Urothelium cell line (cell line): Measurements from ENCODE around the gene PCDH18.
"Not testable (repeated sequence)": the region's sequence is repeated elsewhere in the genome, so short reads cannot be mapped to it uniquely, and the experiment has no call there.

Experiments
- DNase-seq: peaks from one replicate; pipeline ENCODE4 v3.0.0; 2011; ENCODE audit warnings: low spot score, mixed read lengths
- FAIRE-seq: peaks from 2 replicates; lab custom pipeline; 2011; peaks lifted over from hg19 to GRCh38; lab: Jason Lieb, UNC

The PCDH18 gene

DNA sequence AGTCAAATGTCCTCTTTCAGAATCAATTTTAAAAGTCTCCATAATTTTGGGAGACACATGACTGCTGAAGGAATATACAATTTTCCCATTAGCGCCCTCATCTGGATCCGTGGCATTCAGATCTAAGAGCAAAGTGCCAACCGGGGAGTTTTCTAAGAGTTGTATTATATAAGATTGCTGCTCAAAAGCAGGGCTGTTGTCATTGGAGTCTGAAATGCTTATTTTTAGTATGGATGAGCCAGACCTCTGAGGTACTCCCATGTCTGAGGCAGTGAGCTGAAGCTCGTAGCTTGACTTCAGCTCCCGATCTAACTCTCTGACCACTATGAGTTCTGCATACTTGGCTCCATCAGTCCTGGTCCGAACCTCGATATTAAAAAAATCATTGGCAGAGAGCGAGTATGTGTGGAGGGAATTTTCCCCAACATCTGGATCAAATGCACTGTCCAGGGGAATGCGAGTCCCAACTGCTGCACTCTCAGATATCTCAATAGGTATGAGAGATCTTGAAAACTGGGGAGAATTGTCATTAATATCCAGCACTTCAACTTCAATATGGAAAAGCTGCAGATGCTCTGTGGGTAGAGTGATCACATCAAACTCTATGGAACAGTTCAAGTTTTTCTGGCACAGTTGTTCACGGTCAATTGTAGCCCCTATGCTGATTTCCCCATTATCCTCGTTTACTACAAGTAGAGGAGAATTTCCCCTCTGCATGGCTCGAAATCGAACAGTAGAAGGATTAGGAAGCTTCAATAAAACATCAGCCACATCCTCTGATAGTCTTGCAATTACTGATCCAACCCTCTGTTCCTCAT, 917 bp downstream of the PCDH18 start:
- FAIRE-seq (no peak), DNase-seq (no peak)

DNA sequence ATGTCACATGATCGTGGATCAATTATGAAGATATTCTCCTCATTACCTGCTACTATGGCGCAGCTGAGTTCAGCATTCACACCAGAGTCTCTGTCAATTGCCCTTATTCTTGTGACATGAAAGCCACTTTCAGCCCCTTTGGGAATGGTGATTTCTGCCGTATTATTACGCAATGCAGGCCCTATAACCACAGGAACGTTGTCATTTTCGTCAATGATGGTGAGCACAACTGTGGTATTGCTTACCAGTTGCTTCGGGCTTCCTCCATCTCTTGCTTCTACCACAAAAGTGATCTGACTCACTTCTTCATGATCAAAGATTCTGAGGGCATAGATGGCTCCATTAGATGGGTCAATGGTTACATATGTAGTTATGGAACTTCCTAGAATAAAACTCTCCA, 2.1 kb downstream of the PCDH18 start:
- DNase-seq (no peak), FAIRE-seq (no peak)

DNA sequence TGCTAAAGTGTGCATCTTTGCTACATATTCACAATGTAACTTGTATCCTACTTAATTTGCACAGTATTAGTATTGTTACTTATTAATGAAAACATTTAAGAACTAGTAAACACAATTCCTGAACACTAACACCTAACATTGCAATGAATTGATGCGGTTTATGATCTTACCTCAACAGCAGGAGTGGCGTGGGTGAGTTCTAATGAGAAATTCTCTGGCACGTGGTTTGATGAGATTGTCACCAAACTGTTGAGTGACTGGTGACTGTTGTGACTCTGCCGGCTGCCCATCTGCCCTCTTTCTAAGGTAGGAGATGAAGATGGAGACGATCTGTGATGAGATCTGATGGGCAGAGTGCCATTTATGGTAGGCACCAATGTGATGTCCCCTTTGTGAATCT, 2.9 kb downstream of the PCDH18 start:
- no peak for DNase-seq
- FAIRE-seq, result no peak

DNA sequence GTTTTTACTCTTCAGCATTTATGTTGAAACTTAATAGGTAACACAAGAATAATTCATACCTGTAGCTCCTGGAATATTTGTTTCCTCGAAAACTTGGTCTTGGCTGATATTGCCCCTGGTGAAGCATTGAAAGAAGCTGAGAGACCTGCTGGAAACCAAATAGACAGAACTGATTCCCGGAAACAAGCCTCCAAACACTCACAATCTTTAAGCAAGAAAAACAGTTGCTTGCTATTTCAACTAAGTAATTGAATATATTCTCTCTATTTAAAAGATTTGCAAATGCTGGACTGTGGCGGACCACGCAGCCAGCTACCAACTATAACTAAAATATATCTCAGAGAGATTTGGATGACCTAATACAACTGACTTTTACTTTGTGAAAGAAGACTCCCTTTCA, 3.6 kb downstream of the PCDH18 start:
- FAIRE-seq (no peak), DNase-seq (no peak)

DNA sequence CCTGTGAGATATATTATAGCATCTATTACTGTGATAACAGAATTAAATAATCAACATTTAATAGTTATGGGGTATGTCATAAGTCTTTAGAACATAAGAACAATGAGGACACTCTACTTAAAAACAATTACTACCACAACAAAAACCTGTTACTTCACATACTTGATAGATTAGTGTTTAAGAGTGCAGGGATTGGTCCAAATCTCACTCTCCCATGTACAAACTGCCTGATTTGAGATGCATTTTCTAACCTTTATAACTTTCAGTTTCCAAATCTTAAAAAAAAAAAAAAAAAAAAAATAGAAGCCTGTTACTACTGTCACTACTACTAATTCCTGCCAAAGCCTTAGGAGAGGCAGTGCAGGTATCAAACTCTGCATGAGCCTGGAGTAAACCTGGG, 5.6 kb downstream of the PCDH18 start:
- no peak for FAIRE-seq
- DNase-seq, result no peak

DNA sequence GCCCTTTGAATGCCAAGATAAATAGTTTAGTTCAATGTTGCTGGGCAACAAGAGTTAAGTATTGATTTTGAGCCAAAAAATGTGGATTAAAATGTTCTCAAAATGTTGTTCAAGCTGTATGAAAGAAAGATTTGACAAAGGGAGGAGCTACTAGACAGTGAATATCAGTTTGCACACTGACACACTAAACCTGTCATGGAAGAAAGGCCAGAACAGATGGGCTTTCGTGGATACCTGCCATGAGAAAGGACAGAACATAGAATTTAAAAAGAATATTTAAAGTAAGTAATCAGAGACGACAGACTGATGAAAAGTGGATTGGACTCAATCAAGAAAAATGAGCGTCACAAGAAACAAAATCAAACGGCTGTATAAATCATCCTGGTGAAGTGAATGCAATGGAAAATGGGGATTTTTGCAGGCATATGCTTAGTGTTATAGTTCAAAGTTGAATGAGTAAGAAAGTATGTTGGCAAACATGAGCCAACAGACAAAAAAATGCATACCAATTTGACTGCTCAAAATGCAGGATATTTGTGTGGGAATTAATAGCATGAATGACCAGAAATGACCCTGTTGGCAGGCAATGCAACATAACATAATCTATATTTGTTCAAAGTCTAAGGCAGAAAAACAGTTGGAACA, 7.4 kb downstream of the PCDH18 start:
- DNase-seq, result no peak
- FAIRE-seq, result no peak

DNA sequence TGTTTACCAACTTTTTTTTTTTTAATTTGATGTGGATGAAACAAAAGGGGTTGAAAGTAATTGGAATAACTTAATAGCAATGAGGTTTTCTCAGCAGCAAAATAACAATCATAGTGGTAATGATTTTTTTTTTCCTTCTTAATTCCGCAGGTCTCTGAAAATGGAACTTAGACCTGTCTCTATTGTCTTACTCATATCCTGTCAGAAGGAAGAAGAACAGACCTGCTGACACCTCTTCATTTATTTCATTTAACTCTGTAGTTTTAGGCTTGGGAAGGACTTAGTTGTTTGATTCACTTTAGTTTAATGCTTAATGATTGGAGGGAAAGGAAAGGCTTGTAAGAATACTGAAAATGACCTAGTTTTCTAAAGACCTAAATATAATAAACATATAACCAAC, 9.0 kb downstream of the PCDH18 start:
- no peak for DNase-seq
- FAIRE-seq, result no peak

DNA sequence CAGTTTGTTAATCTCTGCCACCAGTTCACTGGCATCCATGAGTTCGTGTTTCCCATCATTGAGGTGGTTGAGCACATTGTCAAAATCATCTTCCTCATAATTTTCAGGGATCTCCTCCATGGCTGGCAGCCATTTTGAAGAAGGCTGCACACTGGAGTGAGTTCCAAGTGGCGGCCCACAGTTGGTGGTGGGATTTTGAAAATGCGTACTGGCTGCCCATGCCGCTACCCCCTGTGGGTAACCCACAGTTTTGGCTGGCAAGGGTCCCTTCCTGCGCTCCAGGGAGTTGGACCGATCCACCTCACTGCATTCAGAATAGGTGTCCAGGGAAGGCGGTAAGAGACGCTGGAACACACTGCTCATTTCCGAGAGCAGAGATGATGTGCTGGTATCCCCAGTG, 11.2 kb downstream of the PCDH18 start:
- FAIRE-seq (no peak), DNase-seq (no peak)

DNA sequence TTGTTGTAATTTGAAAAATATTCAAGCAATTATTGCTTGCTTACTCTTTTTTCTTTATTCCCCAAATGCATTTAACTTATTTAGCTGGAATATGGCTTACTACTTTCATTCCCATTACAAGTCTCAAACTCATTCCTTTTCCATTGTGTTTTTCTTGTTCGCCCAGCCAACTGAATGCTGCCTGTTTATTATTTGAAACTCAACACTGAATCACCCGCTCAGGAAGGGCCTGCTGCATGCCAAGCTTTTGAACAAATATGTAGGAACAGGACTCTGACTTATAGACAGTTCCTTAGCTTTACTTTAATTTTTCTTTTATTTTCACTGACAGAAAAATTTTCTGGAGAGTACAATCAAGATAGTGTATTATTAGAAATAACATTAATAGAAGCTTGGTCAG, 12.9 kb downstream of the PCDH18 start:
- FAIRE-seq (no peak), DNase-seq (no peak)

DNA sequence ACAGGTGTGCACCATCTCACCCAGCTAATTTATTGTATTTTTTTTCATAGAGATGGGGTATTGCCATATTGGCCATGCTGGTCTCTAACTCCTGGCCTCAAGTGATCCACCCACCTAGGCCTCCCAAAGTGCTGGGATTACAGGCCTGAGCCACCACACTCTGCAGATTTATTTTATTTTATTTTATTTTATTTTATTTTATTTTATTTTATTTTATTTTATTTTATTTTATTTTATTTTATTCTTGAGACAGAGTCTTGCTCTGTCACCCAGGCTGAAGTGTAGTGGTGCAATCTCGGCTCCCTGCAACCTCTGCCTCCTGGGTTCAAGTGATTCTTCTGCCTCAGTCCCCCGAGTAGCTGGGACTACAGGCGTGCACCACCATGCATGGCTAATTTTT, 15.0 kb downstream of the PCDH18 start:
- not testable (repeated sequence) for DNase-seq, FAIRE-seq

DNA sequence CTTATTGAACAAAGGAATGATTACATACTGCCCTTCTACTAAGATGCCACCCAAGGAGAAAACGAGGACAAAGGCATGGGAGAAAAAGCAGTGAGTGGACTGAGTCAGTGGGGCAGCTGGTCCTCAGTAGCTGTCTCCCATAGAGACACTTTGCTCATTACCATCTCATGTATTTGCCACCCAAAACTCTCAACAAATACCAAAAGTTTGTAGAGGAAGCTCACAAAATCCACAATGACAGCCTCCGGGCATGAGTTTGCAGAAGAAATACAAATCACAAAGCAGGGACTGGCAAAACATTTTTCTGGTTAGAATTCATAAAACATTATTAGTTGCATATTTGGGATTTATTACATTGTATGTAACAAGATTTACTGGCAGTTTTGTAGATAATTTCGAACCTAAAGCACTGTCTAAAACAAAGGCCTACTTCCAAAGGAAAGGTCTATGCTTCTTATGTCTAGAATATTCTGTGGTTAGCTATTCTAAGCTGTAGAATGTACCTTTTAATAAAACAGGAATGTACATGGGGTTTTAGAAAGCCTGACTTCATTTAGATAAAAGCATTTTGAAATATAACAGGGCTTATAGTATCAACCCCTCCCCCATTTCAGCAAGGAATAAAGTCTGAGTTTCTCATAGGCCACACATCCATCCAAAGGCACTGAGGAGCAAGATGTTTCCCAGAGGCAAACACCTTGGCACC, 17.7 kb downstream of the PCDH18 start:
- no peak for DNase-seq
- no peak for FAIRE-seq

DNA sequence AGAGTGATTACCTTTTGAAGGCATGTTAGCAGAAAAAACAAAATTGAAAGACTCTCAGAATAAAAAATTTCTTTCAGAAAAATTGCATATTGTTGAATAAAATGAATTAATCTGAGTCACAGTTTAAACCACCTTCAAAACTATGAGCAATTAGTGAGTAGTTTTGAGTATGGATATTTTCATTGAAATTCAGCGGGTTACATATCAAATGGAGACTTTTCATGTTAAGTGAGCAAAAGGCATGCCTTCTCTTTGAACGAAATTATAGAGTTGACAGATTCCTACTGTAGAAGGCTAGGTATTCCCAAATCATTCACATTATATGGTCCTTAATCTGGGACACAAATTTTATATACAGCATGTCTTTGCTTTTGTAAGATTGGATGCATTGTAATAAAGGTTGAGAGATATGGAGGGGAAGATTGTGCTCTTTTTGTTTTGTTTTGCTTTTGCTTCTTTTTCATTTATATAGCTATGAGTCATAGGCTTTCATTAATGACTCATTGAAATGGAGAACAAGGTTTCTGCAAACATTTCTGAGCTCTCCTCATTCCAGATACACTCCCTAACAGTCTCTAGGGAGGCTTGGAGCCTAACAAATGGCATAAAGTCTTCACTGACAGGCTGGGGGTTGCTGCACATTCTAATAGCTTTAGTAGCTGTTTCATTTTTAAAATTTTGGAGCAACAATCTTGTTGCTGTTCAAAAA, 21.6 kb downstream of the PCDH18 start:
- DNase-seq (peak; percentile 61), FAIRE-seq (no peak)

DNA sequence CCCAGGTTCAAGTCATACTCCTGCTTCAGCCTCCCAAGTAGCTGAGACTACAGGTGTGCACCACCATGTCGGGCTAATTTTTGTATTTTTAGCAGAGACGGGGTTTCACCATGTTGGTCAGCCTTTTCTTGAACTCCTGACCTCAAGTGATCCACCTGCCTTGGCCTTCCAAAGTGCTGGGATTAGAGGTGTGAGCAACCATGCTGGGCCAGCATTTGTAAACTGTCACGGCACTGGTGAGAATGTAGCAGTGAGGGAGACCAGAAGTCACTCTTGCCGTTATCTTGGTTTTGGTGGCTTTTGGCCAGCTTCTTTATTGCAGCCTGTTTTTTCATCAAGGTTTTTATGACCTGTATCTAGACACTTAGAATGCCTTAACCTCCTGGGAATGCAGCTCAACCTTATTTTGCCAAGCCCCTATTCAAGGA, 22.4 kb downstream of the PCDH18 start:
- no peak for DNase-seq
- FAIRE-seq, result no peak

DNA sequence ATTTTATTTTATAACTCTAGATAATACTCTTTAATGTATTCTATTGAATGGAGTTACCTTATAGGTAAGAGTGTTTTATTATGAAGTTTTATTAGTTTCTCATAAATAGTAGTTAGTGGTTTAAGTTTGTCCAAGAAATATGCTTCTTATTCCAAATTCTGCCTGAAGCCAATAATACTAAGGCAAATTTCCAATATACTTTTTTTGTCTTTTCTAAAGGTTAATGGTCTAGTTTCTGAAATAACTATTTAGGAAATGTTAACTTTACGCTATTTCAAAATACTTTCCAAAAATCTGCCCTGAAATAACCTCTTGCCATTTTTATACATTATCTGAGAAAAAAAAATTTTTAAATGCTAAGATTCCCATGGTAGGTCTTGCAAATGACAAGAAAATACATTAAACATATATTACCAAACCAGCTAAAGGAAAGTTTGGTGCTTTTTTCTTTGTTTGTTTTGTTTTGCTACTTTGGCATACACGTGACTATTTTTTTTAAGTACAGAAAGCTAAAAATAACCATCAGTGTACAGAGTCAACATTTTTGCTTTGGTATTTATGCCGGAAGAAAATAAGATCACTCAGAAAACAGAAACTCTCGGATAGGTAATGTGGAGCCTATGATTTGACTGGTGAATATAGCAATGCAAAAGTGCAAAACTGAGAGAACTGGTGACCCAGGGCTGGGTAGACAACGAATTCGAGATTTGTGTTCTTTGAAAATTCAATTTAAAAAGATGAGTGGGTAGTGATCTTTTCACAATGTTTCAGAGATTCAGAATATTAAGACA, 29.8 kb downstream of the PCDH18 start:
- no peak for DNase-seq
- FAIRE-seq, result no peak

DNA sequence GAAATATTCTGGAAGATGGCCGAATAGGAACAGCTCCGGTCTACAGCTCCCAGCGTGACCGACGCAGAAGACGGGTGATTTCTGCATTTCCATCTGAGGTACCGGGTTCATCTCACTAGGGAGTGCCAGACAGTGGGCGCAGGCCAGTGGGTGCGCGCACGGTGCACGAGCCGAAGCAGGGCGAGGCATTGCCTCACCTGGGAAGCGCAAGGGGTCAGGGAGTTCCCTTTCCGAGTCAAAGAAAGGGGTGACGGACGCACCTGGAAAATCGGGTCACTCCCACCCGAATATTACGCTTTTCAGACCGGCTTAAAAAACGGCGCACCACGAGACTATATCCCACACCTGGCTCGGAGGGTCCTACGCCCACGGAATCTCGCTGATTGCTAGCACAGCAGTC, 36.0 kb downstream of the PCDH18 start:
- FAIRE-seq, DNase-seq: not testable (repeated sequence)

DNA sequence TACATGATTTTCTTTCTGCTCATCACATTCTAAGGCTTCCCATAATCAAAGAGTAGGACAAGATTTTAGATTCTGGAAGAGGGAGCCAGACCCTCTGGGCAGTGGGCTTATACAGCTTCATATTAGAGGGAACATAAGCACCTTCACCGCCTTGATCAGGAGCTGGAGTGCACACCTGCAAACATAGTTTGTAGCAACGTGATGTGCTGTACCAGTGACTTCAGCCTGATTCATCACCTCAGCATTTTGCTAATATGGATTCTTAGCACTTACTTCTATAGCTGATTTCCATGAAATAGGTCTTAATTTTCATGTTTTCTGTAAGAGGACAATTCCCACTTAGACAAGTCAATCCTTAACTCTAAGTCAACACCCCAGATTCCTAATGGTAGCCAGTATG, 36.7 kb downstream of the PCDH18 start:
- DNase-seq, result no peak
- FAIRE-seq, result no peak

DNA sequence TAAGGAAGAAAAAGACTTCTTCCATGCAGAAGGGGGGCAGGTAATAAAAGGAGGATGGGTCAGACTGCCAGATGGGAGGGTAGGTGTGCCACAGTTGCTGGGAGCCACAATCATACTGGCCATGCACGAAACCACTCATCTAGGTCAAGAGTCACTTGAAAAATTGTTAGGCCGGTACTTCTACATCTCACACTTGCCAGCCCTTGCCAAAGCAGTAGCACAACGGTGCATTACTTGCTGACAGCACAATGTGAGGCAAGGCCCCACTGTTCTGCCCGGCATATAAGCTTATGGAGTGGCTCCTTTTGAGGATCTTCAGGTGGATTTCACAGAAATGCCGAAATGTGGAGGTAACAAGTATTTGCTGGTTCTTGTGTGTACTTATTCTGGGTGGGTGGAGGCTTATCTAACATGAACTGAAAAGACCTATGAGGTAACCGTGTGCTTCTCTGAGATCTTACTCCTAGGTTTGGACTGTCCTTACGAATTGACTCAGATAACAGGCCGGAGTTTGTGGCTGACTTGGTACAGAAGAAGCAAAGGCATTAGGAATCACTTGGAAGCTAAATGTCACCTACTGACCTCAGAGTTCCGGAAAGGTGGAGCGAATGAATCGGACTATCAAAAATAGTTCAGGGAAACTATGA, 48.9 kb downstream of the PCDH18 start:
- not testable (repeated sequence) for DNase-seq, FAIRE-seq

DNA sequence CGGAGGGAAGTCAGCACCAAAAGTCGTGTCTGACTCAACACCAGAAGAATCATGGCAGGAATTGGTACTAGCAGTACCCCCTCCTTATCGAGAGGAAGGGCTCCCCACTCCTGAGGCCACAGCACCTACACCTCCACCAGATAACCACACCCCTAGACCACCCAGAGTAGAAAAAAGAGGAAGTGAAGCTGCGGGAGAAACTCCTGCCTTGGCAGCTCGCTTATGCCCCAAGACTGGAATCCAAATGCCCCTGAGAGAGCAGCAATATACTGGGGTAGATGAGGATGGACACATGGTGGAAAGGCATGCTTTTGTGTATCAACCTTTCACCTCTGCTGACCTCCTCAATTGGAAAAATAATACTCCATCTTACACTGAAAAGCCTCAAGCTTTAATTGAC, 52.6 kb downstream of the PCDH18 start:
- not testable (repeated sequence) for DNase-seq, FAIRE-seq

DNA sequence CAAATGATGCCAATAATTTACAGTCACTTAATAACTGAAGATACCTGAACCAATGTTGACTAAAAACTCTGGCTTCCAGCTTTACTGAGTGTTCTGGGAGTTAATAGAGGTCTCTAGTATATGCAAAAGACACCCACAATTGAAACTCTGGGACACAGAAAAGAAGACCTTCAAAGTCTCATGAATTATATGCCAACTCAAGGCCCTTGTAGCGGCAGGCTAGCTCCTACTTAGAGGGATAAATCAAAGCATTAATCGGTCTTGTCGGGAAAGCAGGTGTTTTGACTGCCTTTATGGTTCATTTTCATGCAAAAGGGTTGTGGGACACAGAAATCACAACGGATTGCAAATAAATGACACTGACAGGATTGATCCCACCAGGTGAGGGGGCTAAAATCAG, 55.9 kb downstream of the PCDH18 start:
- FAIRE-seq, result no peak
- DNase-seq, result no peak

DNA sequence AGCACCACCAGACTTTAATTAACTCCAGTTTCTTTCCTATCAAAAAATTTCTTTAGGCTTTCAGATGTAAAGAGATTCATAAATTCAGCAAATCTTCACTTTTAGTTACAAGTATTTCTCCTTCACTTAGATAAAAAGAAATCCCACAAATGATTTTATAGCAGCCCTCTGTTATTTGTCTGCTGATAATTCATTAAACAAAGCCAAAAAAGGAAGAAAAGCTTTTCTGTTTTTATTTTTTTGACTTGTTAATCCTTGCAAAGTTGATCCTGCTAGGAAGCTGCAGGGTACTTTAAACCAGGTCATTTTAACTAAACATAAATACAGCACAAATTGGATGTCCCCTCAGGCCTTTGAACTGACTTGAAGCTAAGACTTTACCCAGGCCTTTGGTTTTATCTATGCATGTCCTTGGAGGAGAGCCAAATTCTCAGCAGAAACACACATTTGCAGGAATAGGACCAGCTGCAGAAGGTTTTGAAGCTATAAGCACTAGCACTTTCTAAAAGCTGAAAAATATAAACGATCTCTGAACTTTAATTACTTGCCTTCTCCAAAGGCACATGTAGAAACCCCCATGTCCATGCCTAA, 57.5 kb downstream of the PCDH18 start:
- FAIRE-seq, result no peak

More for the DNA sequence above, 57.5 kb downstream of the PCDH18 start:
- no peak for DNase-seq
